Measurements from ENCODE around the gene REC8. TPM values are rescaled to one million over a fixed set of nuclear protein-coding genes. Genes with fewer than 3 reads are reported as not detected.
A peak's percentile ranks its signal among the peaks of the same experiment; 100 is the strongest.

The REC8 gene
- total and polyA plus RNA-seq, 2 of the 13 experiments (the other 11 are each of a cell fraction or from before 2014, with no cell fraction given): 3.4 to 14.7 TPM

GRCh38 chr14:24159777-24160498 is 11.9 kb upstream of the REC8 start:
- in situ Hi-C loops (cut with HindIII; ENCODE audit: extremely low pct_ligation_motif_present, low pct_unique_long_range_greater_than_20kb) (loop anchor here (5.0 kb wide), 1 partner anchor 103 kb away; no protein-coding TSS in a partner anchor), intact Hi-C loops (cut with micrococcal nuclease; ENCODE audit: unreplicated experiment) (no loop called here)
- Histone ChIP-seq H3K79me2 (ENCODE audit: insufficient read depth, low read length) (peaks cover 5% of the 10 kb centered on the region), H3K4me3 (replicated peaks in 1 of 3; ENCODE audit: insufficient read depth in 1 of 3, low read depth in 2 of 3, low read length in 3 of 3) (no peak overlapping the region), H3K4me1 (ENCODE audit: insufficient read depth, low read length) (peaks cover 28% of the 10 kb centered on the region), H3K4me2 (ENCODE audit: low read depth, low read length) (no peak overlapping the region), H3K9me3 (ENCODE audit: low read length) (no peaks in the 10 kb centered on the region), H3K27ac (ENCODE audit: extremely low read length, insufficient read depth, low read length) (peak overlapping the region; percentile 24), H3K27me3 (ENCODE audit: control insufficient read depth in 1 of 2, insufficient read depth in 2 of 2, low read length in 2 of 2) (no peaks in the 10 kb centered on the region; a peak in 1 of 5 replicates), H3K36me3 (replicated peaks in 1 of 2; ENCODE audit: control insufficient read depth in 1 of 2, insufficient read depth in 2 of 2, low read length in 2 of 2) (peaks cover 61 to 68% of the 10 kb centered on the region in 2 experiments), H4K20me1 (ENCODE audit: insufficient read depth, low read length) (no peaks in the 10 kb centered on the region), H2AFZ (ENCODE audit: low read length) (no peak overlapping the region), H3K9ac (ENCODE audit: insufficient read depth, low read depth, low read length) (no peak overlapping the region)
- CTCF ChIA-PET (ENCODE audit: low intra/inter-chr PET ratio, low total read pairs): interaction anchor here (1.3 to 2.4 kb wide), 5 partner anchors 24 to 146 kb away, joined by 4 to 12 read pairs (median 10); partner anchors contain the start of gene PSME1
- ATAC-seq: no peak
- no peak for DNase-seq (ENCODE audit: low spot score)
- no TSS peak for BruUV-seq (replicated peaks)
- FAIRE-seq: no peak
- POLR2A ChIA-PET: interaction anchor here (1.3 to 11.8 kb wide), 20 partner anchors 10 to 147 kb away, joined by 3 to 233 read pairs (median 24); partner anchors contain the start of genes CHMP4A, CIDEB, DCAF11 and EMC9
- 96% methylated on average over 11 of the region's 11 CpGs for WGBS (ENCODE audit: low lambda C conversion rate)
- no peak for TF ChIP-seq CREB1 (IDR thresholded peaks at IDR 0.05)
- no peak for TF ChIP-seq CREB1 (CRISPR knock-in tag; IDR thresholded peaks at IDR 0.05)
- no peak for TF ChIP-seq ZNF350 (CRISPR knock-in tag; IDR thresholded peaks at IDR 0.05; ENCODE audit: borderline replicate concordance, low read depth)
- no peak for TF ChIP-seq ZNF383 (CRISPR knock-in tag; IDR thresholded peaks at IDR 0.05; ENCODE audit: borderline replicate concordance)
- TF ChIP-seq, protein P1, sequence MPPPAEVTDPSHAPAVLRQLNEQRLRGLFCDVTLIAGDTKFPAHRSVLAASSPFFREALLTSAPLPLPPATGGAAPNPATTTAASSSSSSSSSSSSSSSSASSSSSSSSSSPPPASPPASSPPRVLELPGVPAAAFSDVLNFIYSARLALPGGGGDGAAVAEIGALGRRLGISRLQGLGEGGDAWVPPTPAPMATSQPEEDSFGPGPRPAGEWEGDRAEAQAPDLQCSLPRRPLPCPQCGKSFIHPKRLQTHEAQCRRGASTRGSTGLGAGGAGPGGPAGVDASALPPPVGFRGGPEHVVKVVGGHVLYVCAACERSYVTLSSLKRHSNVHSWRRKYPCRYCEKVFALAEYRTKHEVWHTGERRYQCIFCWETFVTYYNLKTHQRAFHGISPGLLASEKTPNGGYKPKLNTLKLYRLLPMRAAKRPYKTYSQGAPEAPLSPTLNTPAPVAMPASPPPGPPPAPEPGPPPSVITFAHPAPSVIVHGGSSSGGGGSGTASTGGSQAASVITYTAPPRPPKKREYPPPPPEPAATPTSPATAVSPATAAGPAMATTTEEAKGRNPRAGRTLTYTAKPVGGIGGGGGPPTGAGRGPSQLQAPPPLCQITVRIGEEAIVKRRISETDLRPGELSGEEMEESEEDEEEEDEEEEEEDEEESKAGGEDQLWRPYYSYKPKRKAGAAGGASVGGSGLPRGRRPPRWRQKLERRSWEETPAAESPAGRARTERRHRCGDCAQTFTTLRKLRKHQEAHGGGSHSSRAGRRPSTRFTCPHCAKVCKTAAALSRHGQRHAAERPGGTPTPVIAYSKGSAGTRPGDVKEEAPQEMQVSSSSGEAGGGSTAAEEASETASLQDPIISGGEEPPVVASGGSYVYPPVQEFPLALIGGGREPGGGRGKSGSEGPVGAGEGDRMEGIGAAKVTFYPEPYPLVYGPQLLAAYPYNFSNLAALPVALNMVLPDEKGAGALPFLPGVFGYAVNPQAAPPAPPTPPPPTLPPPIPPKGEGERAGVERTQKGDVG (CRISPR knock-in tag; IDR thresholded peaks at IDR 0.05; ENCODE audit: borderline replicate concordance): no peak
- TF ChIP-seq RFX1 (IDR thresholded peaks at IDR 0.05): no peak
- TF ChIP-seq ZNF12 (CRISPR knock-in tag; IDR thresholded peaks at IDR 0.05): no peak
- no peak for TF ChIP-seq ZNF703 (CRISPR knock-in tag; IDR thresholded peaks at IDR 0.05; ENCODE audit: borderline replicate concordance)
- peak; percentile 45; the same call in 1 of the 2 replicates for TF ChIP-seq RBFOX2 (IDR thresholded peaks at IDR 0.05; ENCODE audit: low read depth, low read length)
- peak; percentile 61; the same call in 1 of the 2 replicates for TF ChIP-seq SAFB2 (CRISPR knock-in tag; IDR thresholded peaks at IDR 0.05; ENCODE audit: borderline replicate concordance, low read depth)
- TF ChIP-seq, protein P2, sequence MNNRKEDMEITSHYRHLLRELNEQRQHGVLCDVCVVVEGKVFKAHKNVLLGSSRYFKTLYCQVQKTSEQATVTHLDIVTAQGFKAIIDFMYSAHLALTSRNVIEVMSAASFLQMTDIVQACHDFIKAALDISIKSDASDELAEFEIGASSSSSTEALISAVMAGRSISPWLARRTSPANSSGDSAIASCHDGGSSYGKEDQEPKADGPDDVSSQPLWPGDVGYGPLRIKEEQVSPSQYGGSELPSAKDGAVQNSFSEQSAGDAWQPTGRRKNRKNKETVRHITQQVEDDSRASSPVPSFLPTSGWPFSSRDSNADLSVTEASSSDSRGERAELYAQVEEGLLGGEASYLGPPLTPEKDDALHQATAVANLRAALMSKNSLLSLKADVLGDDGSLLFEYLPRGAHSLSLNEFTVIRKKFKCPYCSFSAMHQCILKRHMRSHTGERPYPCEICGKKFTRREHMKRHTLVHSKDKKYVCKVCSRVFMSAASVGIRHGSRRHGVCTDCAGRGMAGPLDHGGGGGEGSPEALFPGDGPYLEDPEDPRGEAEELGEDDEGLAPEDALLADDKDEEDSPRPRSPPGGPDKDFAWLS (CRISPR knock-in tag; IDR thresholded peaks at IDR 0.05; ENCODE audit: borderline replicate concordance): no peak
- TF ChIP-seq, protein P3, sequence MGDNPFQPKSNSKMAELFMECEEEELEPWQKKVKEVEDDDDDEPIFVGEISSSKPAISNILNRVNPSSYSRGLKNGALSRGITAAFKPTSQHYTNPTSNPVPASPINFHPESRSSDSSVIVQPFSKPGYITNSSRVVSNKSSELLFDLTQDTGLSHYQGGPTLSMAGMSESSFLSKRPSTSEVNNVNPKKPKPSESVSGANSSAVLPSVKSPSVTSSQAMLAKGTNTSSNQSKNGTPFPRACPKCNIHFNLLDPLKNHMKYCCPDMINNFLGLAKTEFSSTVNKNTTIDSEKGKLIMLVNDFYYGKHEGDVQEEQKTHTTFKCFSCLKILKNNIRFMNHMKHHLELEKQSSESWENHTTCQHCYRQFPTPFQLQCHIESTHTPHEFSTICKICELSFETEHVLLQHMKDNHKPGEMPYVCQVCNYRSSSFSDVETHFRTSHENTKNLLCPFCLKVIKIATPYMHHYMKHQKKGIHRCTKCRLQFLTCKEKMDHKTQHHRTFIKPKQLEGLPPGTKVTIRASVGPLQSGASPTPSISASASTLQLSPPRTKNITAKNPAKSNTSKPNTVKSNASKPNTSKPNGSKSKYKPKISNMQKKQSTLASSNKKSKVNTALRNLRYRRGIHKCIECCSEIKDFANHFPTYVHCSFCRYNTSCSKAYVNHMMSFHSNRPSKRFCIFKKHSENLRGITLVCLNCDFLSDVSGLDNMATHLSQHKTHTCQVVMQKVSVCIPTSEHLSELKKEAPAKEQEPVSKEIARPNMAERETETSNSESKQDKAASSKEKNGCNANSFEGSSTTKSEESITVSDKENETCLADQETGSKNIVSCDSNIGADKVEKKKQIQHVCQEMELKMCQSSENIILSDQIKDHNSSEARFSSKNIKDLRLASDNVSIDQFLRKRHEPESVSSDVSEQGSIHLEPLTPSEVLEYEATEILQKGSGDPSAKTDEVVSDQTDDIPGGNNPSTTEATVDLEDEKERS (CRISPR knock-in tag; IDR thresholded peaks at IDR 0.05): no peak
- TF ChIP-seq ZNF891 (CRISPR knock-in tag; IDR thresholded peaks at IDR 0.05): peak; percentile 46; the same call in 1 of the 2 replicates
- TF ChIP-seq ZNF224 (CRISPR knock-in tag; IDR thresholded peaks at IDR 0.05): no peak
- TF ChIP-seq ZNF570 (CRISPR knock-in tag; IDR thresholded peaks at IDR 0.05; ENCODE audit: borderline replicate concordance): no peak
- 0 out of 2 replicates have a peak, but pooled peaks have one; percentile 19 for TF ChIP-seq POLR2AphosphoS5 (IDR thresholded peaks at IDR 0.05; ENCODE audit: low read depth, low read length)

Data from HepG2 (cell line).